Activated CD4-positive, alpha-beta T cell treated with anti-CD3 and anti-CD28 coated beads, Interleukin-2, Interleukin-6, amounts not matched to agents 100 ng/mL and 50 ng/mL, durations not matched to agents 16 hours and 8 hours (primary cell): Measurements from ENCODE around the gene TMEM165.
"Not testable (repeated sequence)": the region's sequence is repeated elsewhere in the genome, so short reads cannot be mapped to it uniquely, and the experiment has no call there.

ENCODE experiments used
- DNase-seq: peaks from one replicate; pipeline ENCODE4 v3.0.0-alpha.2; 2020

The TMEM165 gene

GRCh38 chr4:55395529-55396307 lies at the start of gene TMEM165:
TSS of gene TMEM165 (plus strand) at chr4:55395957. CDS start at chr4:55396190, 233 bp downstream.
- peak; percentile 96 for DNase-seq

DNA sequence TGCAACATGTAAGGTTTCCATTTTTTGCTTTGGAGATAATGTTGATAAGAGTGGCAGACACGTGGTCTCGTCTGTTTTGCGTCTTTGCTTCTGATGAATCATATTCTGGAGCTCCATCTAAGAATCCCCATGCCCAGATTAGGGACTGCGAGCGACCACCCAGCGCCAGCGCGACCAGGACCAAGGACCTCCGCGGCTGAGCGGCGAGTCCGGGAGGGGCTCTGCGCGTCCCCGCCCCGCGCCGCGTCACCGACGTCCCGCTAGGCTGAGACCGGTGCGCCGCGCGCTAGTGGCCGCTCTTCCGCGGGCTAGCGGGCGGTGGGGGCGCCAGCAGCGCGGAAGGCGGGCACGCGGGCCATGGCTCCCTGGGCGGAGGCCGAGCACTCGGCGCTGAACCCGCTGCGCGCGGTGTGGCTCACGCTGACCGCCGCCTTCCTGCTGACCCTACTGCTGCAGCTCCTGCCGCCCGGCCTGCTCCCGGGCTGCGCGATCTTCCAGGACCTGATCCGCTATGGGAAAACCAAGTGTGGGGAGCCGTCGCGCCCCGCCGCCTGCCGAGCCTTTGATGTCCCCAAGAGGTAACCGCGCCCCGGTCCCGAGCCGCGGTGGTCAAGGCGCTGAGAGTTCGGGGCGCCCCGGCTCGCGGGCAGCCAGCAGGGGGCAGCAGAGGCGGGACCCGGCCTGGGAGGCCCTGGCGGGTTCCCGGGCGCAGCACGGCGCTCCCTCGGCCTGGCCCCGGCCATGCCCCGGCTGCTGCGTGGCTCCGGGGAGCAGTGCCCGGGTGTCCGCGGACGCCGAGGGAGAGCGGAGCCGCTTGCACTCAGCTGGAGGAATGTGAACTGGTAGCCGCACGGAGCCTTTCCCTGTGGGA lies 49.5 kb upstream of the TMEM165 start, which contains the start of gene SRD5A3:
TSS of gene SRD5A3 (plus strand) at position 263 of the 871 bp plus-strand sequence. CDS start at position 358, 95 bp downstream.
- peak; percentile 91 for DNase-seq

GRCh38 chr4:55346851-55347255 lies 48.9 kb upstream of the TMEM165 start:
- DNase-seq: no peak

DNA sequence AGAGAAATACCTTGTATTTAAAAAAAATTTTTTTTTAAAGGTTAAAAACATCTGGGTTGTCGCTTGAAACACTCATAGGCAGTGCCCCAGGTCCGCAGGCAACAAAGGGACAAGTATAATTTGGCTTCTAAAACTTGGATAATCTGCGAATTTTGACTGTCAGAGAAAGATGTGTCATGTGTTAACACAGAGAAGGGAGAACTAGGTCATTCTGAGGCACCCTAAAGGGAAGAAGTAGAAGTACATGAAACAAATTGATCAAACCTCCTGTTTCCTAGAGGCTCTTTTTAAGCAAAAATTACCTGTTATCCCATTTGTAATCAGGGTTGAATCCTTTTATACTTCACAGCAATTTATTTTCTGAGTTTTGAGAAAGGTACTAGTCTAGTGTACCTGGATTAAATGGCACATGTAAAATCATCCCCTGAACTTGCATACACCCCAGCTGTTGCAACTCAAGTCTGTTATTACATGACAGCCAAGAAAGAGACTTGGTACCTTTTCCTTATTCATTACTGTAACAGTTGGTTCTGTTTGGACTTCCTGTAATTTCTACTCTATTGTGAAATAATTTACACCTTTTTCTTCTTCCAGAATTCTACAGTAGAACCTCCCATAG lies 48.0 kb upstream of the TMEM165 start:
- peak; percentile 27 for DNase-seq

DNA sequence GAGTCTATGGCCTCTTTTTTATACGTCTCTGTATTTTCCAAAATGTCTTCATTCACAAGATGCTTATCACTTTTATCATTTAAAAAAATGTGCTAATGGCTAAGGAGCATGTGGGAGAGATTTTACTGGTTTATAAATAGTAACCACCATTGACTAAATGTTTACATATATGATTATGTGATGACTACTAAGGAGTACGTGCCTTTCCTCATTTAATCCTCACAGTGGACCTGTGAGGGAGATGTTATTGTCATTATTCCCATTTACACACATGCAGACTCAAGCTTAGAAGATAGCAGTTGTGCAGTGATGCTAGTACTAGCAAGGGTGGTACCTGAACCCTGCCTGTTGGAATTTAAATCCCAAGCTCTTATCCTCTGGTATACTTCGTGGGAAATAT lies 47.3 kb upstream of the TMEM165 start:
- DNase-seq: no peak

- not testable (repeated sequence) for DNase-seq
Measured at GRCh38 chr4:55350870-55351269, 44.9 kb upstream of the TMEM165 start.

GRCh38 chr4:55351824-55352223 lies 43.9 kb upstream of the TMEM165 start:
- DNase-seq: no peak

GRCh38 chr4:55352726-55353125 lies 43.0 kb upstream of the TMEM165 start:
- no peak for DNase-seq

DNA sequence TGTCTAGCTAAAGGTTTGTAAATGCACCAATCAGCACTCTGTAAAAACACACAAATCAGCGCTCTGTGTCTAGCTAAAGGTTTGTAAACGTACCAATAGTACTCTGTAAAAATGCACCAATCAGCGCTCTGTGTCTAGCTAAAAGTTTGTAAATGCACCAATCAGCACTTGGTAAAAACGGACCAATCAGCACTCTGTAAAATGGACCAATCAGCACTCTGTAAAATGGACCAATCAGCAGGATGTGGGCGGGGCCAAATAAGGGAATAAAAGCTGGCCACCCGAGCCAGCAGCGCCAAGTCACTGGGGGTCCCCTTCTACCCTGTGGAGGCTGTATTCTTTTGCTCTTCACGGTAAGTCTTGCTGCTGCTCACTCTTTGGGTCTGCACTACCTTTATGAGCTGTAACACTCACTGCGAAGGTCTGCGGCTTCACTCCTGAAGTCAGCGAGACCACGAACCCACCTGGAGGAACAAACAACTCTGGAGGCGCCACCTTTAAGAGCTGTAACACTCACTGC lies 42.5 kb upstream of the TMEM165 start:
- DNase-seq: not testable (repeated sequence)

DNA sequence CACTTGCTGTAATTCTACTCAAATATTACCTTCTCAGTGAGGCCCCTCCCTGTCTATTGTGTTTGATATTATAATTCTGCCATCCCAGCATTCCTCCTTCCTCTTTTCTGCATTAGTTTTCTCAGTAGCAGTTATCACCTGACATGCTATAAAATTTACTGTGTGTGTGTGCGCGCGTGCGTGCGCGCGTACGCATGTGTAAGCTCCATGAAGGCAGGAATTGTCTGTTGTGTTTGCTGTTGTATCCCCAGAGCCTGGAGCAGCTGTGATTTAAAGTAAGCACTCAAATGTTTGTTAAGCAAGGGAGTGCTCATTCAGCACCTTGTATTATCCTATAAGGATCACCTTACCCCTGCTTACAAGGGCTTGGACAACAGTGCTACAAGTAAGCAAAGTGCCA lies 41.1 kb upstream of the TMEM165 start:
- DNase-seq: no peak

- no peak for DNase-seq
Measured at GRCh38 chr4:55355555-55355954, 40.2 kb upstream of the TMEM165 start.

- no peak for DNase-seq
Measured at GRCh38 chr4:55356991-55357461, 38.7 kb upstream of the TMEM165 start.

GRCh38 chr4:55358246-55358645 lies 37.5 kb upstream of the TMEM165 start:
- no peak for DNase-seq

- DNase-seq: peak; percentile 50
Measured at GRCh38 chr4:55358668-55359067, 37.1 kb upstream of the TMEM165 start.

DNA sequence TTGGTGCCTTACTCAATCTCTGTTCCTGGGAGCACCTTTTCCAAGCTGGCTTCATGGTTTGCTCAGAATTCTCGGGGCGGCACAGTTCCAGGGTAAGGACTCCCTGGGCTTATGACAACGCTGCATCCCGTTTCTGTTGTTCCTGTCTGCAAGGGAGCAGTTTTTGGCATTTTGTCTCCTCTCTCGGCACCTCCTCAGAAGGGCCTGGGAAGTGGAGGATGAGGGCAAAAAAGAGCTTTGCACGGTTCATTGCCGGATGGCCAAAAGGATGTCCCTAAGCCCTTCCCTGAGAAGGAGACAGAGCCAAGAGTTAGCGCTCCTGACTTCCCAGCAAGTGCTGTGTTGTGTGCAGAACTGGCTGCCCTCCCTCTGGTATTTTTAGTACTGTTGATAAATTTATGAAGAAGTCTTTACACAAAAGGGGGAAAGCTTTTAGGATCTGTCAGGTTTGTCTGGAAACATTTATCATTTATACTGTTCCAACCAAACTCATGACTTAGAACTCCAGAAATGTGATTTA lies 36.3 kb upstream of the TMEM165 start:
- no peak for DNase-seq

- not testable (repeated sequence) for DNase-seq
Measured at GRCh38 chr4:55362938-55363337, 32.8 kb upstream of the TMEM165 start.

DNA sequence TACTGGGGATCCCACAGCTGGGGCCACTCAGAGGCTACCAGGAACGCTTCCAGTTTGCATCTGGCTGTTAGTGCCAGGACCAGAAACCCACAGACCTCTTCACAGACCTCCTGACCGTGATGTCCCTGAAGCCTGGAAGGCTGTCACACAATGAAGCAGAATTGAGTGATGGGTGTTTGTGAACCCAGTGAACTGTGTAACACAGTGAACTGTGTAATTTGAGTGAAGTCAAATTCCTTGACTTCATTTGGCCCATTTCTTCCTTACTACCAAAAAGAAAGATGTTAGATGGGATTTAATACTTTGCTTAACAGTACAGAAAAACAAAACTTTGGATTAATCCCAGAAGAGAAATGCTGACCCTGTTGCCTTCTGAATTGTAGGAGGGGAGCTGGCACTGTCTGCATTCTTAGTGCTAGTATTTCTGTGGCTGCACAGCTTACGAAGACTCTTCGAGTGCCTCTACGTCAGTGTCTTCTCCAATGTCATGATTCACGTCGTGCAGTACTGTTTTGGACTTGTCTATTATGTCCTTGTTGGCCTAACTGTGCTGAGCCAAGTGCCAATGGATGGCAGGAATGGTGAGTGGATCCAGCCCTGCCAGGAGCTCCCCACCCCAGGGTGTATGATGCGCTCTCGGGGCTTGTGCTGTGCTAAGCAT lies 31.9 kb upstream of the TMEM165 start:
- no peak for DNase-seq

GRCh38 chr4:55364691-55365344 lies 30.9 kb upstream of the TMEM165 start:
- DNase-seq: no peak

- DNase-seq: no peak
Measured at GRCh38 chr4:55365345-55365728, 30.4 kb upstream of the TMEM165 start.

GRCh38 chr4:55366621-55367020 lies 29.1 kb upstream of the TMEM165 start:
- DNase-seq: no peak

DNA sequence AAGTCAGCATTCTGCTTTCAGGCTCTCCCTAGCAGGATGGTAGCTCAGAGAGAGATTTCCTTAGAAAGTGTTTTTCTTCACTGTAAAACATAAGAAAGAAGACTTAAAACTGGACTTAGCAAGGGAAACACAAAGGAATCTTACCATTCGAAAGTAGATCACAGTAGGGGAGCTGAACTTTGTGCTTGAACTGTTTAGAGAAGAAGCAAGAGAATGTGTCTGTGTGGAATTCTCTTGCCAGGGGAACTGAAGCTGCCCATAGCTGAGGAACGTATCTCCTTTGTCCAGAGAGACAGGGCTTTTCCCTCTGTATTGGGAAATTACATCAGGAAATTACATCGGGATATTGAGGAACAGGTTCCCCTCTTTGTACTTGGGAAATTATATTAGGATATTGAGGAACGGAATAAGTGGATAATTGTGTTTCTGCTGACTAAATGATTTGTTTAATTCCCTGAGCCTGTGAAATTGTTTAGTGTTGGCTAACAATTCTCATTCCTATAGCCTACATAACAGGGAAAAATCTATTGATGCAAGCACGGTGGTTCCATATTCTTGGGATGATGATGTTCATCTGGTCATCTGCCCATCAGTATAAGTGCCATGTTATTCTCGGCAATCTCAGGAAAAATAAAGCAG lies 28.6 kb upstream of the TMEM165 start:
- no peak for DNase-seq
